Measurements from ENCODE around the gene TLE1. TPM values are rescaled to one million over a fixed set of nuclear protein-coding genes. Genes with fewer than 3 reads are reported as not detected.
A peak's percentile ranks its signal among the peaks of the same experiment; 100 is the strongest.

The TLE1 gene
- total RNA-seq, 1 experiment from 2014 or later, result 79.3 TPM

DNA sequence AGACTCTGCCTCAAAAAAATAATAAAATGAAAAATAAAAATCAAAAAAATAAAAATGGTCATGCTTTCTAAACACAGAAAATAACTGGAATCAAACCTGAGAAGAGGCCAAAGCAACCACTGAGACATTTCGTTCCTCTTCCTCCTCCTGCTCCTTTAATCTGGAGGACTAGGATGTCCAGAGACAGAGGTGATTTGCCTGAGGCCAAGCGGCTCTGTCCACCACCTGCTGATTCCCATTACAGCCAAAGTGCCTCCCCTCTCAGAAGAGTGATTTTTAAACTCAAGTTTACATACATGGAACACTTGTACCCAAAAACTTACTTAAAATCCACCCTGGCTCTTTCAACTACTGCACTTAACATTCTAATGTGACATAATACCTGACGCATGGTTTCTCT, 65.6 kb downstream of the TLE1 start:
- H3K79me1 ChIP-seq (ENCODE audit: insufficient read depth, low read depth, low read length, poor library complexity, severe bottlenecking), result no peaks in the 10 kb centered on the region
- no peak overlapping the region for H3K4me2 ChIP-seq (ENCODE audit: insufficient read depth, insufficient read length, low read length)
- H3K4ac ChIP-seq (ENCODE audit: low read depth, low read length), result no peak overlapping the region
- Mint-ChIP-seq H3K36me3 (ENCODE audit: insufficient read depth in 1 of 3, low read depth in 3 of 3) (peaks cover 17 to 21% (median 18%) of the 10 kb centered on the region in 3 experiments; a peak in 6 of 7 replicates), H3K9me3 (no peaks in the 10 kb centered on the region), H3K27ac (peak overlapping the region in 2 of 3 experiments; percentile 11 to 16; a peak in 4 of 7 replicates), H3K4me3 (no peak overlapping the region), H3K27me3 (ENCODE audit: low read depth) (no peaks in the 10 kb centered on the region), H3K4me1 (peaks cover 64 to 70% of the 10 kb centered on the region in 2 experiments)
- peaks cover 16% of the 10 kb centered on the region; the same call in 1 of the 2 replicates for H3K4me1 ChIP-seq (ENCODE audit: insufficient read depth, low read length)
- no peak overlapping the region for H3T11ph ChIP-seq (ENCODE audit: low read length)
- H2BK20ac ChIP-seq (ENCODE audit: low read depth, low read length, poor library complexity, severe bottlenecking), result no peak overlapping the region
- no peak overlapping the region for H3K14ac ChIP-seq (ENCODE audit: insufficient read depth, low read length)
- H3K9ac ChIP-seq (ENCODE audit: extremely low read depth, insufficient read length, low read length), result no peak overlapping the region
- TF ChIP-seq, protein P1, sequence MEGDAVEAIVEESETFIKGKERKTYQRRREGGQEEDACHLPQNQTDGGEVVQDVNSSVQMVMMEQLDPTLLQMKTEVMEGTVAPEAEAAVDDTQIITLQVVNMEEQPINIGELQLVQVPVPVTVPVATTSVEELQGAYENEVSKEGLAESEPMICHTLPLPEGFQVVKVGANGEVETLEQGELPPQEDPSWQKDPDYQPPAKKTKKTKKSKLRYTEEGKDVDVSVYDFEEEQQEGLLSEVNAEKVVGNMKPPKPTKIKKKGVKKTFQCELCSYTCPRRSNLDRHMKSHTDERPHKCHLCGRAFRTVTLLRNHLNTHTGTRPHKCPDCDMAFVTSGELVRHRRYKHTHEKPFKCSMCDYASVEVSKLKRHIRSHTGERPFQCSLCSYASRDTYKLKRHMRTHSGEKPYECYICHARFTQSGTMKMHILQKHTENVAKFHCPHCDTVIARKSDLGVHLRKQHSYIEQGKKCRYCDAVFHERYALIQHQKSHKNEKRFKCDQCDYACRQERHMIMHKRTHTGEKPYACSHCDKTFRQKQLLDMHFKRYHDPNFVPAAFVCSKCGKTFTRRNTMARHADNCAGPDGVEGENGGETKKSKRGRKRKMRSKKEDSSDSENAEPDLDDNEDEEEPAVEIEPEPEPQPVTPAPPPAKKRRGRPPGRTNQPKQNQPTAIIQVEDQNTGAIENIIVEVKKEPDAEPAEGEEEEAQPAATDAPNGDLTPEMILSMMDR (conservative IDR thresholded peaks at IDR 0.05), result no peak
- no peak overlapping the region for H2AK5ac ChIP-seq (ENCODE audit: insufficient read length, low read length)
- no peaks in the 10 kb centered on the region; the same call in 1 of the 2 replicates for H3K79me2 ChIP-seq (ENCODE audit: insufficient read depth, low read length)
- H3K27ac ChIP-seq (ENCODE audit: insufficient read length, low read depth, low read length), result no peak overlapping the region
- no peak overlapping the region for H3K23ac ChIP-seq (ENCODE audit: insufficient read length, low read depth, low read length)
- H3K9me3 ChIP-seq (ENCODE audit: control insufficient read depth, low read depth, low read length), result no peaks in the 10 kb centered on the region
- no peak overlapping the region for H2BK120ac ChIP-seq (ENCODE audit: low read depth, low read length, poor library complexity, severe bottlenecking)
- no CpG with 5 or more reads among the region's 3 CpGs for WGBS (ENCODE audit: extremely low coverage, insufficient read length, low lambda C conversion rate)
- H4K20me1 ChIP-seq (ENCODE audit: control insufficient read depth, insufficient read depth, insufficient read length), result no peaks in the 10 kb centered on the region
- H4K91ac ChIP-seq (ENCODE audit: insufficient read length, low read depth, low read length), result no peak overlapping the region
- no peak overlapping the region for H4K5ac ChIP-seq (ENCODE audit: insufficient read length, low read depth, low read length)
- H2BK12ac ChIP-seq (ENCODE audit: insufficient read length, low read depth, low read length), result no peak overlapping the region
- no peak overlapping the region for H2AFZ ChIP-seq (ENCODE audit: low read length)
- H3K23me2 ChIP-seq (ENCODE audit: insufficient read length, low read depth, low read length, poor library complexity, severe bottlenecking), result no peaks in the 10 kb centered on the region
- H4K8ac ChIP-seq (replicated peaks; ENCODE audit: insufficient read length, low read depth, low read length), result no peak overlapping the region
- no peak for DNase-seq
- H2BK15ac ChIP-seq (ENCODE audit: low read depth, low read length), result no peak overlapping the region
- no peaks in the 10 kb centered on the region for H3K27me3 ChIP-seq (ENCODE audit: insufficient read depth, low read length)
- no peak overlapping the region for H3K18ac ChIP-seq (ENCODE audit: insufficient read length, low read depth, low read length)
- H3K56ac ChIP-seq (ENCODE audit: insufficient read length, low read depth, low read length), result no peak overlapping the region
- H2BK5ac ChIP-seq (ENCODE audit: insufficient read length, low read length), result no peak overlapping the region
